Measurements from ENCODE around the gene NDUFA11.

DNA sequence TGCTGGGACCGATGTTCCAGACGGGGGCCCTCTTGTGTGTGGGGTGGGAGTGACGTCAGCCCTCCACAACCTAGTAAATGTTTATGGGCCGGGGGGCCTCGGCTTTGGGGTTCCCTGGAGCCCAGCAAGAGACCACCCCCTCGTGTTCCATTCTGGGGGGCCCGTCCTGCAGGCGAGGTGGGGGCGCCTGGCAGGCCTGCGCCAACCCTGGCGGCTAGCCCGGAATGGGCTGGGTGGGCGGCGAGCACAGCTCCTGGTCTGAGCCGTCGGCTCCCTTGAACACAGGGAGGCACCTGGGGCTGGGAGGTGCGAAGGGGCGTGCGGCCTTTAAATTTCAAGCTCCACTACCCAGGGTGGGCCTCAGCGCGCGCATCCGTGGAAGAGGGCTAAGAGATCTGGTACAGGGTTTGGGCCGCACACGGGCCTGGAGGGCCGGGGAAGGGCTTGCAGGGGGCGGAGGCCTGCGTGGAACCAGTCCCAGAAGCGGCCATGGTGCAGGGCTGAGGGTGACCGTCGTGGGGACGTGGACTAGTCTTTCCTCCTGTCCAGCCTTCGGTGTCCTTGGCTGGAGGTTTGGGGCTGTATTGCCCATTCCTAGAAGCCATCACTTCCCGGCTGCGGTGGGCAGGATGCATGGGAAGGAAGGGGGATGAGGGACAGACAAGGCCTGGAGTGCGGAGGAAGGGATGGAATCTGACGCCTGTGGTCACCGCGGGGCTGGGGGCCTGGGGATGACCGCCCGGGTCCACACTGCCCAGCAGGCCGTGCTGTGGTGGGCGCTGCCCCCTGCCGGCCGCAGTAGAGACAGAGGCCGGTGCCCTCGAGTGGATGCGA lies 11.4 kb downstream of the NDUFA11 start:
- TF ChIP-seq, protein P1, sequence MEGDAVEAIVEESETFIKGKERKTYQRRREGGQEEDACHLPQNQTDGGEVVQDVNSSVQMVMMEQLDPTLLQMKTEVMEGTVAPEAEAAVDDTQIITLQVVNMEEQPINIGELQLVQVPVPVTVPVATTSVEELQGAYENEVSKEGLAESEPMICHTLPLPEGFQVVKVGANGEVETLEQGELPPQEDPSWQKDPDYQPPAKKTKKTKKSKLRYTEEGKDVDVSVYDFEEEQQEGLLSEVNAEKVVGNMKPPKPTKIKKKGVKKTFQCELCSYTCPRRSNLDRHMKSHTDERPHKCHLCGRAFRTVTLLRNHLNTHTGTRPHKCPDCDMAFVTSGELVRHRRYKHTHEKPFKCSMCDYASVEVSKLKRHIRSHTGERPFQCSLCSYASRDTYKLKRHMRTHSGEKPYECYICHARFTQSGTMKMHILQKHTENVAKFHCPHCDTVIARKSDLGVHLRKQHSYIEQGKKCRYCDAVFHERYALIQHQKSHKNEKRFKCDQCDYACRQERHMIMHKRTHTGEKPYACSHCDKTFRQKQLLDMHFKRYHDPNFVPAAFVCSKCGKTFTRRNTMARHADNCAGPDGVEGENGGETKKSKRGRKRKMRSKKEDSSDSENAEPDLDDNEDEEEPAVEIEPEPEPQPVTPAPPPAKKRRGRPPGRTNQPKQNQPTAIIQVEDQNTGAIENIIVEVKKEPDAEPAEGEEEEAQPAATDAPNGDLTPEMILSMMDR (IDR thresholded peaks at IDR 0.05): peak; percentile 44 to 73 (median 61)
- TF ChIP-seq POLR2A (IDR thresholded peaks at IDR 0.05): no peak

All from heart left ventricle (tissue), 13 donors.